ENCODE measurements around the gene LDLRAD4.

DNA sequence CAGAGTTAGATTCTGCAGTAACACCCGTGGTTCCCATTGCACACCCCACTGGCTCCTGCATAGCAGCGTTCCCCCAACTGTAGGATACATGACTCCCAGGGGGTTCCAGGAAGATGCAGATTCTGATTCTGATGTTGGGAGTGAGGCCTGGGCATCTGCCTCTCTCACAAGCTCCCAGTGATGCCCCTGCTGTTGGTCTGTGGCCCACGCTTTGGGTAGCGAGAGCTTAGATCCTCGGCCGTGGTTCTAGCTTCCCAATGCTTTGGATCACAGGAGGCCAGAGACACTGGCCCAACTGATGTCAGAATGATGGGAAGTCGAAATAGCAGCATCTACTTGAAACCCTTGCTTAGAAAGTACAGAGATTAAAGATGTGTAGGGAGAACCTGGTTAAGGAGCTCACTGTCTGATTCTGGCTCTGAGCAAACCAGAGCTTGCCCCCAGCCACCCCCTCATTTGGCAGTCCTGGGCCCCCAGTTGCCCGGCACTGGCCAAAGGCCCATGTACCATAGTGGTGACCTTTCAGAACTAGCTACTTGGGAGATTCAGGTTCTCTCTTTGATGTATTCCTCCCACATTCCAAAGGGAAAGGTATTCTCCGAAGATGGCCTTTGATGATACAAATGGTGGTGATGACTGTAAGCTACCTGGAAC lies 310.3 kb downstream of the LDLRAD4 start:
- TF ChIP-seq RAD21 (IDR thresholded peaks at IDR 0.05; ENCODE audit: low read depth) (no peak), CREB1 (IDR thresholded peaks at IDR 0.05; ENCODE audit: low read depth) (no peak)
